Measurements from ENCODE around the gene VAV2.
"Not testable (repeated sequence)": the region's sequence is repeated elsewhere in the genome, so short reads cannot be mapped to it uniquely, and the experiment has no call there.

VAV2 gene

DNA sequence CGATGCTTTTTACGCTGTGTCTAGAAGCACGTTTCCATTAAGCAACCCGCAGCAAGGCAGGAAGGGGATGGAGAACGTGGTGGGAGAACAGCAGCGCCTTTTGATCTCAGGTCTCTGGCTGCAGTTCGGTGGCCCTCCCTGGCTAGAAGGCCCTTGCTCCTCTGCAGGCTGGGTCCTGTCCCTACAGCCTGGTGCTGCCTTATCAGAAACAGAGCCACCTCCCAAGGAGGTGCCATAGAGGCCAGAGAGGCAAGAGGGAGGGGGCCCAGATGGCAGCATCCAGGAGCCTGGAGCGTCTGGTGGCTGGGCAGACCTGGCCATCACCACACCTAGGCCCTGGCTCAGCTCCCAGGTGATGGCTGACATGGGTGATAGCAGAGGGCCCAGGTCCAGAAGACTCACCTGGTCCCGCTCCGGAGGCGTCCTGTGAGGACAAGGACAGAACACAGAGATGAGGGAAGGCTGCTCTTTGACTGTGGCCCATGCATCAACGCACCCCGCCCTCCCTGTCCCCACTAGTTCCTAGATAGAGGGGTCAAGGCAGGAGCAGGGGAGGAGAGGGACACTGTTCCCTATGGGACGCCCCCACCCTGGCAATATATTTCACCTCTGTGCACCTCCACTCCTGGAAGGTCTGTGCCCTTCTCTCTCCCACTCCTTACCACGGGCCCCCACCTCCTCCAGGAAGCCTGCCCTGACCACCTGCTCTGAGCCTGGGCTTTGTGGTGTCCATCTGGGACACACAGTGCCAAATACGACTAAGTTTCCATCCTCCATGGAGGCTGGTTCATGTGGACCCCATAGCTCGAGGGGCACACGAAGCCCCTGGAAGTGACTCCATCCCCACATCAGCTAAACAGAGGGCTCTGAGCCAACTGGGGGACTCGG lies 212.4 kb downstream of the VAV2 start:
- no peak for DNase-seq

DNA sequence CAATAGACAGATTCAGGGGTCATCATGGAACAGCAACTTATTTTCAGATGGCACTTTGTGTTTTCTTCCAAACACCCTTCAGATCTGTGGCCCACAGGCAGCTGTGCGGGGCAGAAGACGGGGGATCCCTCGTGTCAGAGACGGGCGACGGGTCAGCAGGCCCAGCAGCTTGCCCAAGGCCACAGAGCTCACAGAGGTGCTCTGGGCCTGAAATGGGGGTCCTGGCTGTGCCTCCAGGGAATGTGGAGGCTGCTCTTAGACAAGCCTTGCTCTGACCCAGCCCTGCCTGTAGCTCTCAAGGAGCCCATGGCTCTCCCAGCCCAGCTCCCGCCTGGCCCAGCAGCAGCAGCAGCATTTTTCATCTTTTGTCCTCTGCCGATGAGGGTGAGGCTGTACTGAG lies 213.0 kb downstream of the VAV2 start:
- DNase-seq = no peak

- no peak for DNase-seq
Observed at GRCh38 chr9:133778336-133779013, 213.6 kb downstream of the VAV2 start.

DNA sequence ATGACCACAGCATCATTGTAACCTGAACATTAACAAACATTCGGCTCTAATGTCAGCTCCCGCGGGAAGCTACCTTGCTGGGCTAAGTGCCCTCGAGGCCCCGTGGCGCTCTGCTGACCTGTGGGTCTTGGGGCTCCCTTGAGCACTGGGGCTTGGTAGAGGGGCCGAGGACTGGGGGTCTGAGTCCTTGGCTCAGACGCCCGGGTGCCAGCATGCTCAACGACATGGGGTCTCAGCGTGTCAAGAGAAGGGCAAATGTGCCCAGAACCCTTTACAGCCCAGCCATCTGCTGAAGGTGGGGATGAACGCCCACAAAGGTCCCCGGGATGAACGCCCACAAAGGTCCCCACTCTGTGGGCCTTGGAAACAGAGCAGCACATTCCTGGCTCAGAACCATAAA lies 214.3 kb downstream of the VAV2 start:
- no peak for DNase-seq

DNA sequence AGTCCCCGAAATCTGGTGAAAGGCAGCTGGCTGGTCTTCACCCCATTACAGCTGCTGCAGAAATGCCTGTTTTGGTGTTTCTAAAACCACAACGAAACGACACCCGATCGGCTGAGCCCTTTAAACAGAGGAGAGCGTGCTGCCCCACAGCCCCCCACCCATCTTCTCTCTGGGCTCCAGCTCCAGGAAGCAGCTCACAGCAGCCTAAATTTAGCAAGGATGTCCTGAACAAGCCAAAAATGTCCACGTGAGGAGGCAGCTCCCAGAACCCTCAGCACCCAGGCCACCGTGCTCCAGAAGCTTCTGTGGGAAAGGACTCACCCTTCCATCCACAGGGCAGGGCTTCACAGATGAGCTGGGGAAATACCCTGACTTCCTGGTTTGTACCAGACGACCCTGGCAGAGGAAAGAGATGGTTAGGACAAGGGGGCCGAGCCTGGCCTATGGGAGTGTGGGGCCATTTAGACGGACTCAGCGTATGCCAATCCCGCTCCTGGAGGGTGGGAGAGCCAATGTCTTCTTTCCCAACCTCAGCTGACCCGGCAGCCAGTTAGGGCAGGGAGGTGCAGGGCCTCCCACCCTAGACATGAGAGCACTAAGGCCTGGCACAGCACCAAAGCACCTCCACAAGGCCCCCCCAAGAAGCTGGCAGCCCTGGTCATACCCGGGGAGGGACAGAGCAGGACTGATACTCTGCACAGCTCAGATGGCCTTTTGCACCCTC lies 214.9 kb downstream of the VAV2 start:
- no peak for DNase-seq

- DNase-seq = no peak
Observed at GRCh38 chr9:133775951-133776905, 215.9 kb downstream of the VAV2 start.

- no peak for DNase-seq
Observed at GRCh38 chr9:133775291-133775690, 216.8 kb downstream of the VAV2 start.

DNA sequence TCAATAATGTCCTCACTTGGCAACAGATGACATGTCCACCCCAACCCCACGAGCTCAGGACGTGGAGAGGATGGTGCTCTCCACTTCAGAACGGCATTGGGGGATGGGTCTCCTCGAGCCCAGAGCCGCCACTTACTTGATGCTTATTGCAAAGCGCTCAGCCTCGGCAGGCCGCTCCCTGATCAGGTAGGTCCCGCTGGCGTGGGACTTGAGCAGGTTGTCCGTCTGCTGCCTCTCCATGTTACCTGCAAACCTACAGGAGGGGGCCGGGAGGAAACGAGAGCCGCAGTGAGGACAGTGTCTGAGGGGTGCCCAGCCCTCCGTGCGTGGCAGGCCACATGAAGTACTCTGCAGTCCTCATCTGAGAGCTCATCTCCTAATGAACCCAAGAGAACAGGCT lies 217.3 kb downstream of the VAV2 start:
- no peak for DNase-seq

GRCh38 chr9:133773889-133774655 lies 218.1 kb downstream of the VAV2 start:
- DNase-seq = no peak

DNA sequence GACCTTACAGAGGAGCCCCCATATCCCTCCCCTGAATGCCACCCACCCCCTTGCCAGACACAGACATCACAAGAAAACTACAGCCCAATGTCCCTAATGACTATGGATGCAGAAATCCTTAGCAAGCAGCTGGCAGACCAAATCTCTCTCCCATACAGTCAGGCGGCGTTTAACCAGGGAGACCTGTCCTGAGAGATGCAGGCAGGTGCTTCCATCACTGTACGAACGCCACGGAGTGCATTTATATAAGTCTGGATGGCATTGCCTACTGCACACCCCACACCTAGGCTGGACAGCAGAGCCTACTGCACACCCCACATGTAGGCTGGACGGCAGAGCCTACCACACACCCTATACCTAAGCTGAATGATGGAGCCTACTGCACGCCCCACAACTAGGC lies 219.5 kb downstream of the VAV2 start:
- no peak for DNase-seq

DNA sequence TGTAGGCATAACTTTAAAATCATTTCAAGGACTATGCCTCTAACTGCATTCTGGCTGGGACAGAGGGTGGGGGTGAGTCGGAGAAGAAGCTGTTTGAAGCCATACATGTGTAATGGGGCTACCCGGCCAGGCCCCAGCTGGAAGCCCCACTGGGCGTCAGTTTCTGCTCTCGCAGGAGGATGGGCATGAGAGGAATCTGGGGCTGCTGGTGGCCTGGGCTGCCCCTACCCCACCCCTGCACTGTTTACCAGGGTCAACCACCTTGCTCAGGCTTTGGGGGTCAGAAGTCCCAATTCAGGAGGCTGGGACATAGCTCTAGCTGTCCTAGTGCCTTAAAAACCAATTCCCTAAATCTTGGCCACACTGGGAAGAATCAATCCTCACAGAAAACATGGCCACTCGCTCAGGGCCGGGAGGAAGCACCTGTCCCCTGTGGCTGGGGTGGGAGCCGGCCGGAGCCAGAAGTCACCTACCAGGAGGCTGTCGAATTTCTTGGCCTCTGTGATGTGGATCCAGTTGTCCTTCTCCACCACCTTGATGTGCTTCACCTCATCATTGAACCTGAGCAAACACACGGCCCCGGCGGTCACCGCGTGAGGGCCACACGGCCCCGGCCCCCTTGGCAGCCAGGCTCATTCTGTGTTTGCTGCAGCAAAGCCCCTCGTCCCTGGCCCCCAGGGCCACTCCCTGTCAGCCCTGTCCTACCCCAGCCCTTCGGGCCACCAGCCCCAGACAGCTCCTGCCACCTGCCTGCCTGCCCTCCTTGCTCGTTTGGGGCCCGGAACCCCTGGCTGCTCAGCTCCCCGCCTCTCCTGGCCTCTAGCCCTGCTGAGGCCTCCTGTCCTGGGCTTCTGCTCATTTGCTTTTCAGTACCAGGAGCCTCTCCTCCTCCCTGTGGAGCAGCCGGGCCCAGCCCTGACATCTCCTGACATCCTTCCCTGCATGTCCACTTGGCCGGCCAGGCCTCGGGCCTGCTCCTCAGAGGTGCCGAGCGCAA lies 220.3 kb downstream of the VAV2 start:
- no peak for DNase-seq

DNA sequence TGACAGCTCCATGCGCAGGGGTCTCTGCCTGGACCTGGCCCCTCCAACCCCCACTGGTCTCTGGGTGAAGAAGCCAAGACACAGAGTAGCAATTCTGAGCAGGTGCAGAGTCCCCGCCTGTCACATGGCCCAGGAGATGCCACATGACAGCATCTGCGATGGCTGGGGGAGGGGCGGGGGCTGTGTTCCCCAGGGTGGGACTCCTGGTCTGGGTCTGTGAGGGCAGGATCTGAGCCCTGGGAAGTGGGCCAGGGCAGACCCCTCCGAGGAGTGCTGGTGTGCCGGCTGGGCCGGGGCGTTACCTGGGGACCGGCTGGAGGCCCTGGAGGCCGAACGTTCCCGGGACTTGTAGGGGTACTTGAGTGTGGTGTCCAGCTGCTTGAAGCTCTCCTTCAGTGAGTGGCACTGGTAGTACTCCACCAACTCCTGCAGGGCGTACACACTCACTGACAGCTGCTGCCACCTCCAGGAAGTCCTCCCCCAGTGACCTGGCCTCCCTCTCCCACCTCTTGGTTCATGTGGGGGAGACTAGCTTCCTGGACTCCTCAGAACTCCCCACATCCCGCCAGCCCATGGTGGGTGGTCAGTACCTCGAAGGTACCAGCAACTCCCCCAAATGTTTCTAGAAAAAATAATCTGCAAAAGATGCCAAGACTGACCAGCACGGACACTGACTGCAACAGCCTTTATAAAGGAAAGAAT lies 221.9 kb downstream of the VAV2 start:
- DNase-seq = no peak

- DNase-seq = no peak
Observed at GRCh38 chr9:133769511-133770075, 222.5 kb downstream of the VAV2 start.

DNA sequence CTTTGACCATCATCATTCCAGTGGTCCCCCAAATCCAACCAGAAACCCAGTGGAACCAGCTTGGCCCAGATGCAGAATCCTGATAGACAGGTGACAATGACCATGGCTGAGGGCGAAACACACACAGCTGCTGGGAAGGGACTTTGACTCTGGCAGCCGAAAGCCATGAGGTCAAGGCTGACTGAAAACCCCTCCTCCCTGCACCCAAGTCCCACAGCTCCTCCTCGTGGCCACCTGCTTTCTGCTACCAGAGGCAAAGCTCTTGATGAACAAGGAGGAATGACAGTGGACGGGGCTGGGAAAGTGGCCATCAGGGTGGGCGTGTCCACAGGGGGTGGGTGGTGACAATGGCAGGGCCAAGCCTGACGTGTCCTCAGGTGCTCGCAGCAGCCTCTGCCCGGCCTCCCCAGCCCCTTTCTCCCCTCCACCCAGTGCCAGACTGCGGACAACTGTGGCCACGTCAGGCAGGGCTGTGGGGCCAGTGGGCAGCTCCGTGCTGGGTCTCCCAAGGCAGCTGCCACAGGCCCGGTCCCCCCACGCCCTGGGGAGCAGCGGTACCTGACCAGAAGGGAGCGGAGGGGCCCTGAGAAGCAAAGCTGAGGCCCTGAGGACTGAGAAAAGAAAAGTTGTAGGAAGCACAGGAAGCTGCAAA lies 223.1 kb downstream of the VAV2 start:
- DNase-seq = no peak

DNA sequence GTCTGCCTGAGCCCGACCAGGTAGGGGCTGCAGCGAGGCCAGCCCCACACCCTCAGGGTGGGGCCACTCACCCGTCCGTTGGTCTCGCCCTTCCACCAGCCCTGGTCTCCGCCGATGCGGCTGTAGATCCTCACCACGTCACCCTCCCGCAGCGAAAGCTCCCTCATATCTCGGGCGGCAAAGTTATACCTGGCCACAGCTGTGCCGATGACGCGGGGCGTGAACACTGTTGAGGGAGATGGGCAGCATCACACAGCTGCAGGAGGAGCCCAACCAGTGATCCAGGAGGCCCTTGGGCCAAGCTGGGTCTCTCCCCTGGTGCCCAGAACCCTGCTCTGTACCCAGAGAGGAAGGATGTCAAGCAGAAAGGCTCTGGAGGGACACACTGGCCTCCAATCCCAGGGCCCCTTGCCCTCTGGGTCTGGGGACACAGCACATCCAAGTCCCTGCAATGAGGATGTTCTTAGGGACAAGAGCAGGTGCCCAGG lies 223.7 kb downstream of the VAV2 start:
- DNase-seq = no peak

DNA sequence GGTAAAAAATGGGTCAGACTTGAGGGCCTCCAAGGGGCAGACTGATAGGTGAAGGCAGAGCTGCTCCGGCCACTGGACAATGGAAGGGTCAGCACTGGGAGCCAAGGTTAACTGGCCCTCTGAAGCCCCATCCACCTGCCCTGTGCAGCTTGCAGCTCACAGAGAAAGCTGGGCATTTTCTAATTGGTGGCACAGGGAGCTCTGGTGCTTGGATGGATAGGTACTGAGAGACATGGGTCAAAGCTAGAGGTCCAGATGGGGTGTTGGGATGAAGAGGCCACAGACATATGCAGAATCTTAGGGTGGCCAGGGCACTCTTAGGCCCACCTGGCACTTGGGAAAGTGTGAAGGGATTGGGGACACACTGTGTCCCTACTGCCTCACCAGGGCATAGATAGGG lies 224.5 kb downstream of the VAV2 start:
- no peak for DNase-seq

DNA sequence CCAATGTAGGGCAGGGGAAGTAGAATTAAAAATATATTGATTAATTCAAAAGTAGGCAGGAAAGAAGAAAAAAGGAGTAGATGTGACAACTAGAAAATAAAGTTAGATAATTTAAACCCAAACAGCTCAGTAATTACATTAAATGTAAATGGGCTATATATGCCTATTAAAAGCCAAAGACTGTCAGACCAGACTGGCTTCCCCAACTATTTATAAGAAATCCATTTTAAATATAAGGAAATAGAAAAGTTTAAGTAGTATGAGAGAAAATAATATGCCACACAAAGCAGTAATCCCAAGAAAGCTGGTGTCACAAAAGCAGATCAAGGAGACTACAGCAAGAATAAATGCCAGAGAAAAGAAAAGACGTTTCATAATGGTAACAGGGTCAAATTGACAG lies 225.1 kb downstream of the VAV2 start:
- no peak for DNase-seq

GRCh38 chr9:133766234-133766633 lies 225.9 kb downstream of the VAV2 start:
- DNase-seq = not testable (repeated sequence)
